GM18498 (cell line): Measurements from ENCODE around the gene GRID1.

Source experiments
- ATAC-seq: cut with Tn5 transposase; IDR thresholded peaks from one replicate; pipeline ENCODE4 v1.9.1; 2021; ENCODE audit warnings: mild to moderate bottlenecking, moderate library complexity; ENCODE audit not compliant: unreplicated experiment

GRID1 gene

DNA sequence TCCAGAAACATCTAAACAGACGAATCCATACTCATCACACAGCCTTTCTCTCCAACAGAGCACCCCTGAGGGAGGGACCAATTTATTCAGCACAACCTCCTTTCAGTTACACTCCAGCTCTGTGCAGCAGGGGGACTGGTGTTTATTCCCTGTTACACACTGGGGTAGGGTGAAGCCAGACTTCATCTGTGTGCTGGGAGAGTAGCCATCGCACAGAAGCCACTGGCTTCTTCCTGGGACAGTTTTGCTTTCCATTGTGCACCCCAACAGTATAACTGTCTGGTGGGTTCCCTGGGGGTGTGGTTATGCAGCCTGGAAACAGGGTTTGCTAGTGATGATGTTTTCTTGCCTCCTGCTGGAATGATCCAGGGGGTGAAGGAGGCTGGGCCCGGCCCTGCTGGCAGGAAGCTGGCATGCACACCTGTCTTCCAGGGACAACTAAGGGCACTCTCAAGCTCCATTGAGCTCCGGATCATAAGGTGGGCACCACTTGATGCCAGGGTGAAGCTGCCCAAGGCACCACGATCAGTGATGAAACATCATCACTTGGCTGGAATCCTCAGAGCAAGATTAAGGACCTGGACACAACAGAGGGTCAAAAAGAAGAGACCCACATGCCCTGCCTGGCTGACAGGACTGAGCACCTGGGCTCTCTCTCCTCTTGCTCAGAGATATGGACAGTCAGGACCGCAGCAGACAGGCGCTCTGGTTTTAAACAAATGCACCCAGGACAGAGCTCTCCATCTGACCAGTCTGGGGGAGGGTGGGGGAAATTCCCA is 293.2 kb downstream of the GRID1 start:
- ATAC-seq, result no peak

DNA sequence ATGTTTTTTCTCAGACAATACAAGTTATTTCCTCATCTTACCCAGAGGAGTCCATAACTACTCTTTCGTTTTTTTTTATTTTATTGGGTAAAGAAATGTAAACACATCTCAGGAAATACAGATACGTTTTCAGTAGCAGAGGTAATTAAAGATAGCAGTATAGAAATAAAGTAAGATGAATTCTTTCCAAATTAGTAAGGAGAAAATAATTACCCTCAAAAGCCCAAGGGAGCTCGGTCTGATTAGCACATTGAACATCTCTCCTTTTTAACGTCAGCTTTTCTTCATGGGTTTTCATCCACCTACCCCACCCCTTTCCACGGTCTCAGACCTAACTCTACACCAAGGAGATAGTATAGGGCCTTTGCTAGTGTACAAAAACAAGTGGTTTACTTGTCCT is 294.2 kb downstream of the GRID1 start:
- ATAC-seq, result no peak

DNA sequence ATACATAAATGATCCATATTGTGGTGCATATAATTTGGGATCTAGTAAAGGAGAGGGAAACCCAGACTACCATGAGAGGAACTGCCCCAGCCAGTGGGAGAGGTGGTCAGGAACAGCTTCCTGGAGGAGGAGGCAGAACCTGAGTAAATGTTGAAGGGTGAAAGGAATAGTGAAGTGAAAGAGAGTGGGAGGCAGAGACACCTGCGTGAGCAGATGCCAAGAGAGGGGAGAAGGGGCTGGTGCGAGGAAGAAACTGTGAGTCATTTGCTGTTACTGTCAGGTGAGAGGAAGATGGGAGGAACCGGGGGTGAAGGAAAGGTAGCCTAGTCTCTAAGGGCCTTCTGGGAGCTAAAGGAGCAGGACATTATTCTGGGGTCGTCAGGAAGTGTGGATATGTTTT is 294.8 kb downstream of the GRID1 start:
- no peak for ATAC-seq

DNA sequence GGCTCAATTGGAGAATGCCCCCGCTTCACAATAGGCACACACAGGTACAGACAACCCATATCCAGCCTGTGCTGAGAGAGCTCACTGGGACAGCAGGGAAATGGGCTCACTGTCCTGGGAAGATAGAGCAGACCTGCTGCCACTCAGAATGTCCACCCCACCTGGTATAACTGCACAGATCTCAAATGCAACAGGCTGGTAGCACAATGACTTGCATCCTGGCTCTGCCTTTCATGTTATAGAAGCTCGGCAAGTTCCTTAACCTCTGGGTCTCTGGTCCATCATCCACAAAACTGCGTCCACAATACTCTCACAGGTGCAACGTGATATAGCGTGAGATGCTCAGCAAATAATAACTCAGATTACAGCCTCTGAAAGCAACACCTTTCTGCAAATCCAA is 295.4 kb downstream of the GRID1 start:
- no peak for ATAC-seq

DNA sequence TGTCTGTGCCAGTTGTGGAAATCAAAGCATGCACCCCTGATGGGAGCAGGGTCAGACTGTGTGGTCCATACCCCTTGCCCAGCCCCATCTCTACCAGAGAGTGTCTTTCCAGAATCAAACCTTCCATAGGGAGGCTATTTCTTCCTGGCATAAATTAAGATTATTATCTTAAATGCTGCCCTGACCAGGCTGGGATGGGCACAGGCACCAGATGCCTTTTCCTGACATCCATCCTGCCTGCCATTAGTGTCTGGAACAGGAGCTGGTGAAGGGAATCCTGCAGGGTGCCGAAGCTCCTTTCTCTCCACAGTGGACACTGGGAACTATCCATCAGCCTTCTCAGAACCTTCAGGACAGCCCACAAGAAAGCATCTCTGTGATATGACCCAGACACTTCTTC is 296.3 kb downstream of the GRID1 start:
- ATAC-seq, result no peak

DNA sequence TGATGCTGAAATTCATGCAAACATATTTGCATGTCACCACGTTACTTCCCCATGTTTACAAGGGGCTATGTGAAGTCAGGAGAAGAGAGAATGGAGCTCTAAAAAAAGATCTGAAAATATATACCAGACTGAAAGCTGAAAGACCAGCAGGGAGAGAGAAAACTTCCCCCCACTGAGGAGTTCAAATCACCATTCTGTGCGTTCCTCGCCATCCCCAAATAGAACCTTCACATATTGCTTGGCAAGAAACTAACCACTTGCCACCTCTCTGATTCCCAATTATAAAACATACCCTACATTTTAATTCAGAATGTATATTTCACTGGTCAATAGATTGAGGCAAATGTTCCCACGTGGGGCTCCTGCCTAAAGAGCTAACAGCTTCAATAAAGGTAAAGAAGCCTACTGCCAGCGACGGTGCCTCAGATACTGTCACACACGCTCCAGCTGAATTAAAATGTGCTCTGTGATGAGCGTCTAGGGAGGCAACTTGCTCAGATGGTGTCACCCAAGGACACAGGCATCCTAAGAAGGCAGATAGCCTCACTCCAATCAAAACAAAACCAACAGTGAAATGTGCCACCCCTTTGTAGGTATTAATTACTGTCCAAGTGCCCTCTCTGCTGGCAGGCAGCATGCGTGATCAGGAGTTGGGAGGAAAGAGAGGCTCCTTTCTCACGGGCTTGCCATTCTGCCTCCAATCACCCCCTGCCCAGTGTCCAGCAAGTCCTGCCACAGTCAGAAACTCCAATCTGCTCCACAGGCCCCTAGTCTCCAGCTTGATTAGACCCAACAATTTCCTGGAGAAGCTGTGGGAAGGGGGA is 298.2 kb downstream of the GRID1 start:
- no peak for ATAC-seq

DNA sequence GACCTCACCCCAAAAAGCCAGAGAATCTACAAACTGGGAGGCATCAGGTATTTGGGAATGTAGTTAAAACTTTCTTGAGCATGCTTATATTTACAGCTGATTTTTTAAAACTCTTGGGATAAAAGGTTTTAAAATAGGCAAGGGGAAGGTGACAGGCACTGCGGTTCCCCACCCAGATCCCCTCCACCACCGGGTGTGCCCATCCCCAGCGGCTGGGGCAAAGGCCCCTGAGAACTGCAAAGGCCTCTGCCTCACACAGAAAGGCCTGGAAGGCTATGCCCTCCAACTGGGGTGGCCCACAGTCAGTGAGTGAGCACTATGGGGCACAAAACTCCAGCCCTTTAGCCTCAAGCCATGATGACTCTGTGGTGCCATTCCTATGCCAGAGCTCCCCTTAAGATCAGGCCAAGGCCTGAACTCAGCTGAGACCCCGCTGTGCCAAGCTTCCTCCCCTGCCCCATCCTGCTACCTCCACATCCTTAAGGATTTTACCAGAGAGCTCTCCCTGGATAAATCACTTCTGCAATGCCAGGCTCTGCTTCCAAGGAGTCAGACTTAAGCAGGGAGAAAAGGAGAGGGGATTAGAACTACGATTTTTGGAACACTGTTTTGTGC is 299.1 kb downstream of the GRID1 start:
- no peak for ATAC-seq

DNA sequence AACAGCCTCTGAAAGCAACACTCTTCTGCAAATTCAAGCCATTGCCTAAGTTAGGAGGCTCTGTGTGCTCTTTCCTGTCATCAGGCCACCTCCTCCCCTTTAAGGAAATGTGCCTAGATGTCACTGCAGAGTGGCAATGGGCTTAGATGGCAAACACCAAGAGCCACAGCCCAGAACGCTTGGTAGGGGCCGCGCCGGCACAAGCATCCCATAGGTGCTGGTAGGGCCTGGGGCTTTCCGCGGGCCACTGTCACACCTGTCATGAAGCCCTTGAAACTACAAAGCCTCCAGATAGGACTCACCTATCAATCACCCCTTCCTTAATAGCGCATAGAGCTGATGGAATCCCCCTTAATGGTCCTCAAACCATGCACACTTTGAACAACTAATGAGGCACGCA is 299.9 kb downstream of the GRID1 start:
- no peak for ATAC-seq

DNA sequence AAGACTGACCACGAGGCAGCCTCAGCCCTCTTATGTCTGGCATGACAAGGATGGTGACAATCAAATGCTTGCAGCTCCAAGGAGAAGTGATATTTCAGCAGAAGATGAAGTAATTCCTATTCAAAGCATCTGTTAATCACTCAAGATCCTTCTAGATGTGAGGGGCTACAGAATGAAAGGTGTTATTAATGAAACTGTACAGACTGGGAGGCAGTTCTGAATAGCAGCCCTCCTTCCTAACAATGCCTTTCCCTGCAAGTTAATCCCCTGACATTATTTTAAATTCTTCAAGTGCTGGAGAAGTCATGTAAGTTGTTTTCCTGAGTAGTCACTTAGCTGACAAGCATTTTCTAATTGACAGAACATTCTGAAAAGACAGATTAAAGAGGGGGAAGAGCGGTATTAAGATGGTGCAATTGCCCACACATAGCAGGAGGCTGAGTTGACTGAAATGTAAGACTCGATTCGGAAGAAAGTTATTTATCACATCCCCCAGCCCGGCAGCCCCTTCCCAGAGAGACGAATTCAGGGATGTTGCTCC is 300.8 kb downstream of the GRID1 start:
- ATAC-seq, result no peak

DNA sequence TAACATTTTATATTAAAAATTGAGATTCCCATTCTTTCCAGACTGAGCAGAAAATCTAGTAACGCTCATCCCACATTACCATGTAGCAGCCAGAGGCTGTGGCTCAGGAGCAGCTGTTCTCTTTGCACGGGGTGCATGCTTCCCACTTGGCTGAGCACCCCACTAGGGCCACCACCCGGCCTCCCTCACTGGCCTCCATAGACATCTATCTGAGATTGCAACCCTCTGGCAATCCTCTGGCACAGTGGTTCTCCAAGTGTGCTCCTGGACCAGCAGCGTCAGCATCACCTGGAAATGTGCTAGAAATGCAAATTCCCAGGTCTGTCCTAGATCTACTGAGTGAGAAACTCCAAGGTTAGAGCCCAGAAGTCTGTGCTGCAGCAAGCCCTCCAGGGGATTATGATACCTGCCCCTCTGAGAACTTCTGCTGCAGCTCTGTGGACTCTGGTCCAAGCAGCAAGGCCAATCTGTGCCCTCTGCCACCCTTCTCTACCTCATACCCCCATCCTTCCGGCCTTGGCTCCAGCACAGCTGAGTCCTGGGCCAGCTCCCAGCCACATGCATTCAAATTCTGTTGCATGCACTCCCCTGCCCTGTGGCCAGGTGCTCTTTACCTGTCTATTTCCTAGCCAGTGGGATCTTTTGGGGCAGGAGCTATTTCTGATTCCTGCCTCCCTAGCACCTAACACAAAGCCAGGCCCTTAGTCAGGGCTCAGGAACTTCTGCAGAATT is 301.5 kb downstream of the GRID1 start:
- no peak for ATAC-seq

DNA sequence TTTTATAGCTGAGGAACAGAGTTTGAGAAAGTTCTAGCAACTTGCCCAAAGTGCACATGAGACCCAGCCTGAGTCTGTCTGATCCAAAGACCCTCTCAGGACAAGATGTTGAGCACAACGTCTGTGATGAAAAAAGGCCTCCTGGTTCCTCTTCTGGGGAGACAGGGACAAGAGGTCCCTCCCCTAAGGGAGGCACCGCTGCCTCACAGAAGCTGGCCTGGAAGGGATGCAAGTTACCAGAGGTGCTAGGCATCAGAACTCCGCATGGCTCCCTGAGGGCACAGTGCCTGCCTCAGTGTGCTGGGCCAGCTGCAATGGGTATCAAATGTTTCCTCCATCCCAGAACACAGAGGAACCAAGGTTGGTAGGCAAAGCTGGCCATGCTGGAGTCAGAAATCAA is 302.4 kb downstream of the GRID1 start:
- ATAC-seq, result no peak

DNA sequence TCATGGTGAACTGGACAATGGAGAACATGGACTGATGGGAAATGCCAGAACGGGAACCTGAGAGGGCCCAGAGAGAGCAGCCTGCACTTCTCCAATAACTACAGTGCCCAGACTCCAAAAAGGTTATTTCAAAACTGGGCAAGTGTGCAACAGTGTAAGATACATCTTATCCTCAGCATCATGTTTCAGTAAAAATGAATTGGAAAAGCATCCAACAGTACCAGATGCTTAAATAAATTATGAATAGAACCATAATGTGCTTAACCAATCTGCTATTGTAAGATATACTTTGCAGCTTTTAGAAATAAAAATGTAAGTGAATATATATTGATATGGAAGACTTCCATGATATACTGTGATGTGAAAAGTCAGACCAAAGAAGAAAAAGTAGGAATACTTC is 303.3 kb downstream of the GRID1 start:
- no peak for ATAC-seq

DNA sequence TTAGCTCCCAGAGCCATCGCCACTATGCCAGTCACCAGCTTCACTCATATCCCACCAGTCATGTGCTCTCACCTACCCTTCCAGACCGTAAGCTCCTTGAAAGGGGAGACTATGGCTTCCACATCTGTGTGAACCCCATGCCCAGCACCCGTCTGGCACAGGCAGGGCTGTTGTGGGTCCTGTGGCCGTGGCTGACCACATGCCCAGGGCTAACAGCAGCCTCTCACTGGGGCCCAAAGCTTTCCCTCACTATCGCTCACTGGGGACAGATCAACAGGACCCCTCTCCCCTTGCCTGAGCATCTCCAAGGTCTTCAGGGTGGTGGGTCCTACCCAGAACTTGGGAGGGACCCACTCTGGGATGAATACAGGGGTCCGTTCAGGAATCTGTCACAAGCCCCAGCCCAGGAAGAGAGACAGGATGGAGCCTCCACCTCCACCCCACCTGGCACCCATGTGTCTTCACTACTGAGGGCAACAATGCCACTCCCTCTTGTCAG is 303.9 kb downstream of the GRID1 start:
- no peak for ATAC-seq

DNA sequence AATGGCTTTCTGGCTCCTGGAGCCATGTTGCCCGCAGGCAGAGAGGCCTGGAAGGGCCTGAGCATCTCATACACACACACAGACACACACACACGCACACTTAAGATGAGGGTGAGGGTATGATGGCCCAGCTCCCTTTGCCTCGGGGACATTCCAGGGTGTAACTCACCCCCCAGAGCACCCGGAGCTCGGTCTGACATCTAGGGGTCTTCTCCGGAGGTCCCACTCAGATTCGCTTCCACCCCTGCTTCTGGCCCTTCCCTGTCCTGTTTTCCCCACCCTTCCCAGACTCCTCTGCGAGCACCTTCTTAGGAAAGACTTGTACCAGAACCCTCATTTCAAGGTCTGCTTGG is 304.4 kb downstream of the GRID1 start:
- ATAC-seq, result no peak

DNA sequence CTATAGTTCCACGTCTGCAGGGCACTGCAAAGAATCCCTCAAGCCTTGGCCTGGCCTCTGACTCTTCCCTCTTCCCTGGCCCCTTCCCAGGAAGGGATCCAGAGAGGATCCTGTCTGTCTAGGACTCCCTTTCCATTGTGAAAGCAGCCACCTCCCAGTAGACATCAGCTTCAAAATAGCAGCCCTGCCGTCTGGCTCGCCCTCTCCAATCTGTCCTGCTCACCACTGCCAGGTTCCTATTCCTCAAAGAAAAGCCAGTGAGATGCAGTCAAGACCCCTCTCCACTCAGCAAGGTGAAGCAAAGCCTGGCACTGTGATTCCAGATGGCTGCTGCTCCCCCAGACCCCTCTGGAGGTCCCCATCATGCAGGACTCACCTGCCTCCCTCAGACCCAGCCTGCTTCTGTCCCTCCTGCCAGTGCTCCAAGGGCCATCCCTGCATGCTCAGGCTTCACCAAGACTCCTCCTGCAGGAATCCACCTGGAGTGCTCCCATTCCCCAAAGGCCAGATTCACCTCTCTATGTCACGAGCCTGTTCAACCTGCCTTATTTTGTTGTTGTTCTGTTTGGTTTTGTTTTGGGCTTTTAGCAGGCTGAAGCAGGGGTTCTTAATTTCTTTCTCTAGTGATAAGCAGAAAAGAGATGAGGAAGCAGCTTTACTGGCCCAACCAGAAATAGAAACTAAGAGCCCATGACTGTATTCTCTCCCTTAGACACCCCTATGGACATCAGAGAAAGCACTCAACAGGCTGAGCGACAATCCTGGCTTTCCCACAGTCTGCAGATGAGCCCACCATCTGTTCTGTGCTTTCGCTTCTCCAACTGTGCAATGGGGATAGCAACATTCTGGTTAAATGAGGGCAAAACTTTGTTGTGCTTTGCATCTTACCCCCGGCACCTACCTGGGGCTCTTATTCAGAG is 305.1 kb downstream of the GRID1 start:
- ATAC-seq, result no peak

DNA sequence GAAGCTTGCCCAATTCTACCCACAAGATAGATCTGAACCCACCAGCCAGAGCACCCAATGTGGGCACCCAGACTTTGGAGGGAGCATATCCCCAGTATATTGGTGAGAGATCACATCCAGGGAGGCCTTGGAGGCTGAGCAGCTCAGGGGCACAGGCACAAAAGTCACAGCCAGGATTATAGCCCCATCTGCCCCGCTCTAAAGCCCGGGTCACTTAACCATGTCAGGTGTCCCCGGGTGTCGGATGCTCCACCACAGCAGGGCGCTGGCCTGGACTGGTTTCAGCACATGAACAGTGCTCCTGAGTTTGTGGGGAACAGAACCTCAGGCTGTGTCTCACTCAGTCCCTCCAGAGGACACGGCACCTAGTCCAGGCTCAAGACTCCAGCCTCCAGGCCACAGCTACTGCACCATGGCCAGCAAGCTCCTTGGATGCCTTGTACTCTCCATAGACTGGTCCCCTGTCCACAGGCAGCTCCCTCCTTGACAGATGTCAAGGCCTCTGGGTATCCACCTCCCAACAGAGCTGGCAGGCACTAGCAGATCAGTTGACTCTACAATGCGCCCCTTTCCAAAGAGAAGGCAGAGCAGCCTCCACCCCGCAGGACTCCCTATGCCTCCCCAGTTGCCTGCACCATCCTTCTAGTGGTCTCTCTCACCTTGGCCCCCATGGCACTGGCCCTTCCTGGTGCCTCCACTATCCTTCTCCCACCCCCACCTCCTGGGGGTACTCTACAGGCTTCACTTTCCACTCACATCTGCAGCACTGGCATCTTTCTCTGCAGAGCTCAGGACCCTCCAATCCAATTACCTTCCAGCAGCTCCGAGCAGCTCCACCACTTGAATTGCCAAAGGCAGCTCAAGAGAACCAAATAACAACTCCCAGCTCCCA is 306.0 kb downstream of the GRID1 start:
- ATAC-seq, result no peak

DNA sequence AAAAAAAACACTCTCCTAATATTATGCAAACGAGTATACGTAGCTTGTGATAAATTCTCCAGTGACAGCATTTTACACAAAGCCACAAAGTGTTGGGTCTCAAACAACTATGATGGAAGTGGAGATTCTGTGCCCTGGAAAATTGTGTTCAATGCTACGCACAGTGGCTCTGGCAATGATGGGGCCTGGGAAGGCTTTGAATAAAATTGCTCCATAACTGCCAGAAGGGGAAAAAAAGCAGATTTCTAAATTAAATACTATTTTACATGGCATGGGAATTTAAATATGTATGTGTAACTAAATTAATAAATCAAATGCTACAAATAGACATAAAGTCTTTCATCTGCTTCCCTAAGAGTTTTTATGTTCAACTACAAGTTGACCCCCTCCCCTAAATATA is 306.7 kb downstream of the GRID1 start:
- ATAC-seq, result no peak

DNA sequence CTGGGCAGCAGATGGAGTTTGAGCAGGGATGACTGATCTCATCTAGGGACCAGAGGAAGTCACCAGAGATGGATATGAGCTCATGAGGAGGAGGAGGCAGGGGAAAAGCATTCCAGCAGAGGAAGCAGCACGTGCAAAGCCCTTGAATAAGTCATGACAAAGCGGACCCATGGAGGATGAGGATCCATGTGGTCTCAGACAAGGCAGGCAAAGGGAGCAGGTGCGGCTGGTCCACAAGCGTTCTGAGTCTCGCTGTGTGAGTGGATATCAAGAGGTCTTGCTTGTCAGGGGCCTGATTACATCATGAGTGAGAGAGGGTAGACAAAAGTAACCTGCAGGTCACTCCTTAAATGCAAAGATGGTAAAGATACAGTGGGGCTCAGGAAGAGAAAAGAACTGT is 307.6 kb downstream of the GRID1 start:
- no peak for ATAC-seq

DNA sequence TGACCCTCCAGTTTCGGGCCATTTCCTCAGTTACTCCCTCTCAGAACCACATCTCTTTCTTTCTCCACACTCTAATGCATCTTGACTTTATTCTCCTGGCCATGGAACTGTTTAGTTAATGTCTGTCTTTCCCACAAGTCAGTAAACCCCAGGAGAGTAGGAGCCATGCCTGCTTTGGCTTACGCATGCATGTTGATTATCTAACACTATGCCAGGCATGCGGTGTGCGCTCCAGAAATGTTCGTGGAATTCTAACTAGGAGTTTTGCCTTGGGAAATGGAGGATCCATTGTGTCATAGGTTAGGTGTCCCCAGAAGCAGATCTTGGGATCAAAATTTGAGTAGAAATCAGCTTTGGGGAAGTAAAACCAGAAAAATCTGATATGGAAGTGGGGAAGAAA is 308.9 kb downstream of the GRID1 start:
- no peak for ATAC-seq
